Neural cell (in vitro differentiated cells): ENCODE results near the gene GPRIN3. TPM values are rescaled to one million over a fixed set of nuclear protein-coding genes. Genes with fewer than 3 reads are reported as not detected.

Source experiments
- H2AFZ ChIP-seq: fragments of 200-600, 300-800 bp; sonication (generic), shearing (Covaris generic); 2 replicates; pipeline ENCODE4 v1.6.0; 2014; ENCODE audit warnings: low read depth, mild to moderate bottlenecking, antibody characterized with exemption, low read length, moderate library complexity
- H3F3A ChIP-seq: fragments of 200-600 bp; shearing (Covaris generic); 2 replicates; pipeline ENCODE4 v1.6.1; 2016; ENCODE audit warnings: mild to moderate bottlenecking, moderate library complexity, mixed read lengths, antibody characterized with exemption, low read length; ENCODE audit not compliant: insufficient read depth, poor library complexity, severe bottlenecking
- H3K27ac ChIP-seq: fragments of 200-600, 300-800 bp; sonication (generic), shearing (Covaris generic); 2 replicates; pipeline ENCODE4 v1.5.1; 2014; ENCODE audit warnings: mild to moderate bottlenecking, low read length, moderate library complexity
- H3K27me3 ChIP-seq: fragments of 300-800, 200-600 bp; sonication (generic), shearing (Covaris generic); 2 replicates; pipeline ENCODE4 v1.6.0; 2014; ENCODE audit warnings: mild to moderate bottlenecking, low read depth, low read length, moderate library complexity; ENCODE audit not compliant: insufficient read depth
- H3K36me3 ChIP-seq: fragments of 300-800, 200-600 bp; sonication (generic), shearing (Covaris generic); 2 replicates; pipeline ENCODE4 v1.5.1; 2014; ENCODE audit warnings: mild to moderate bottlenecking, antibody characterized with exemption, low read length, moderate library complexity; ENCODE audit not compliant: insufficient read depth
- H3K4me2 ChIP-seq: fragments of 300-800, 200-600 bp; sonication (generic), shearing (Covaris generic); 2 replicates; pipeline ENCODE4 v1.6.0; 2014; ENCODE audit warnings: mild to moderate bottlenecking, low read length
- H3K4me3 ChIP-seq: fragments of 300-800, 200-600 bp; sonication (generic), shearing (Covaris generic); 2 replicates; pipeline ENCODE4 v1.5.1; 2014; ENCODE audit warnings: mild to moderate bottlenecking, low read length, moderate library complexity
- H3K79me2 ChIP-seq: fragments of 200-600 bp; shearing (Covaris generic); replicated peaks from 2 replicates; pipeline ENCODE4 v1.6.0; 2014; ENCODE audit warnings: mild to moderate bottlenecking, low read length, moderate library complexity; ENCODE audit not compliant: insufficient read depth
- H3K9ac ChIP-seq: fragments of 300-800, 200-600 bp; sonication (generic), shearing (Covaris generic); 2 replicates; pipeline ENCODE4 v1.6.1; 2016; ENCODE audit warnings: mild to moderate bottlenecking, low read length, mixed read lengths
- H3K9me2 ChIP-seq: fragments of 200-600 bp; shearing (Covaris generic); 2 replicates; pipeline ENCODE4 v1.6.1; 2016; ENCODE audit warnings: mild to moderate bottlenecking, low read length, mixed read lengths; ENCODE audit not compliant: insufficient read depth
- H3K9me3 ChIP-seq: fragments of 200-600, 300-800 bp; sonication (generic), shearing (Covaris generic); 2 replicates; pipeline ENCODE4 v1.6.1; 2016; ENCODE audit warnings: mild to moderate bottlenecking, mixed run types, low read length, moderate library complexity, mixed read lengths
- H4K20me1 ChIP-seq: fragments of 200-600 bp; shearing (Covaris generic); 2 replicates; pipeline ENCODE4 v1.6.1; 2016; ENCODE audit warnings: mild to moderate bottlenecking, mixed run types; ENCODE audit not compliant: insufficient read depth
- CTCF ChIP-seq: fragments of 450-650 bp; IDR thresholded peaks from 2 replicates; pipeline ENCODE4 v1.5.1; 2014; ENCODE audit warnings: antibody characterized with exemption, mild to moderate bottlenecking, moderate library complexity; ENCODE audit not compliant: poor library complexity, severe bottlenecking
- EP300 ChIP-seq: fragments of 450-650 bp; conservative IDR thresholded peaks from 2 replicates; pipeline ENCODE4 v1.6.1; 2014; ENCODE audit warnings: antibody characterized with exemption, mild to moderate bottlenecking, moderate library complexity; ENCODE audit not compliant: poor library complexity, severe bottlenecking
- EZH2 ChIP-seq: fragments of 200-600, 300-800 bp; shearing (Covaris generic), sonication (generic); IDR thresholded peaks from 2 replicates; pipeline ENCODE4 v1.6.1; 2014; ENCODE audit warnings: antibody characterized with exemption, low read length, borderline replicate concordance, mild to moderate bottlenecking; ENCODE audit not compliant: insufficient read depth, poor library complexity, severe bottlenecking
- MXI1 ChIP-seq: fragments of 450-650 bp; conservative IDR thresholded peaks from 2 replicates; pipeline ENCODE4 v1.6.1; 2014; ENCODE audit warnings: antibody characterized with exemption, mild to moderate bottlenecking; ENCODE audit not compliant: poor library complexity, severe bottlenecking
- POLR2AphosphoS5 ChIP-seq: IDR thresholded peaks from 2 replicates; pipeline ENCODE4 v1.6.1; 2012
- RAD21 ChIP-seq: fragments of 450-650 bp; conservative IDR thresholded peaks from 2 replicates; pipeline ENCODE4 v1.6.1; 2014; ENCODE audit warnings: antibody characterized with exemption, mild to moderate bottlenecking, moderate library complexity
- SMC3 ChIP-seq: fragments of 450-650 bp; conservative IDR thresholded peaks from 2 replicates; pipeline ENCODE4 v1.6.1; 2014; ENCODE audit warnings: antibody characterized with exemption, mild to moderate bottlenecking, moderate library complexity; ENCODE audit not compliant: poor library complexity
- TAF1 ChIP-seq: IDR thresholded peaks from 2 replicates; pipeline ENCODE4 v1.6.1; 2012; ENCODE audit warnings: low read depth
- polyA plus RNA-seq: library from polyadenylated mRNA; depleted of rRNA; stranded (reverse); fragments of >200 nt; gene quantifications from 2 replicates; pipeline ENCODE4 v1.2.3, GENCODE V29; 2014
- TF ChIP-seq, protein P1 (sequence below): IDR thresholded peaks from 2 replicates; pipeline ENCODE4 v1.6.1; 2012; ENCODE audit warnings: borderline replicate concordance

GPRIN3 gene
- polyA plus RNA-seq, 1 donor from 2014 or later = 7.0 TPM

DNA sequence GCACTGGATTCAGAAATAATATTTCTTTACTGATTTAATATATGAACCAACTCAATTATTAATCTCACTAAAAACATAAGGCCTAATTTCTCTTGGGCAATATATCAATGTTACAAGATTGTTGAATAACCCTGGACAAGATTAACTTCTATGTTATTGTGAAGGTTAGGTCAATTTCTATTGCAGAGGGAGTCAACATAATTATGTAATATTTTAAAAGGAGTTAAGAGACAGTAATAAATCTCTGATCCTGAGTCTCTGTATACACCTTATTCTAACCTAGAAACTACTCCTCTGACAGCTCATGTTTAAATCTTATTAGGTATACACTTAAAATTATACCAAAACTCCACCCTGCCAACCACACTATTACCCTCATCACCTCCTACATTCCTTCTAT, 15.1 kb upstream of the GPRIN3 start:
- H3F3A ChIP-seq = no peaks in the 10 kb centered on the region
- H3K4me2 ChIP-seq = no peak overlapping the region
- no peaks in the 10 kb centered on the region for H3K9me3 ChIP-seq
- no peaks in the 10 kb centered on the region for H3K27me3 ChIP-seq
- no peak for TF ChIP-seq EZH2
- no peaks in the 10 kb centered on the region for H3K79me2 ChIP-seq
- no peak overlapping the region for H3K9ac ChIP-seq
- H4K20me1 ChIP-seq = no peaks in the 10 kb centered on the region
- no peaks in the 10 kb centered on the region for H3K9me2 ChIP-seq
- no peak overlapping the region for H2AFZ ChIP-seq
- no peak overlapping the region for H3K4me3 ChIP-seq
- H3K36me3 ChIP-seq = no peaks in the 10 kb centered on the region
- no peak overlapping the region for H3K27ac ChIP-seq

DNA sequence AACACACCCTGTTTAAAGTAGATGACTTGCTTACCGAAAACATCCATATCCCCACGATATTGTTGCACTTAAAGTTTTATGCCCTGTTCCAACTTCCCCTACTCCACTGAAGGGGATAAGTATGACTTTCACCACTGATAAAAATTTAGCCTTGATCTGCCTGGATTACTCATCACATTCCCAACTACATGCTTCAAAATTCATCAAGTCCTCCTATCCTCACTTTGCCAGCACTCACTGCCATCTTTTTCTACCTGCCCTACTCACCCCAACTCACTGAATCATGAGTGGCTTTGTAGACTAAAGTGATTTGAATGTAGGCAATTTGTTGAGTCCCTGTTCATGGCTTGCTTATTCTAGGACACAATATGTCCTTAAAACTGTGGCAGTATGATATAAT, 12.2 kb upstream of the GPRIN3 start:
- Histone ChIP-seq H3K9ac (no peak overlapping the region), H2AFZ (no peak overlapping the region), H3K9me3 (no peaks in the 10 kb centered on the region), H3K27me3 (no peaks in the 10 kb centered on the region), H4K20me1 (no peaks in the 10 kb centered on the region), H3K4me2 (no peak overlapping the region), H3K9me2 (no peaks in the 10 kb centered on the region), H3K79me2 (no peaks in the 10 kb centered on the region), H3K36me3 (no peaks in the 10 kb centered on the region), H3F3A (no peaks in the 10 kb centered on the region), H3K27ac (no peak overlapping the region), H3K4me3 (no peak overlapping the region)
- TF ChIP-seq CTCF (no peak), TAF1 (no peak), SMC3 (no peak), RAD21 (no peak), EP300 (no peak)
- TF ChIP-seq, protein P1, sequence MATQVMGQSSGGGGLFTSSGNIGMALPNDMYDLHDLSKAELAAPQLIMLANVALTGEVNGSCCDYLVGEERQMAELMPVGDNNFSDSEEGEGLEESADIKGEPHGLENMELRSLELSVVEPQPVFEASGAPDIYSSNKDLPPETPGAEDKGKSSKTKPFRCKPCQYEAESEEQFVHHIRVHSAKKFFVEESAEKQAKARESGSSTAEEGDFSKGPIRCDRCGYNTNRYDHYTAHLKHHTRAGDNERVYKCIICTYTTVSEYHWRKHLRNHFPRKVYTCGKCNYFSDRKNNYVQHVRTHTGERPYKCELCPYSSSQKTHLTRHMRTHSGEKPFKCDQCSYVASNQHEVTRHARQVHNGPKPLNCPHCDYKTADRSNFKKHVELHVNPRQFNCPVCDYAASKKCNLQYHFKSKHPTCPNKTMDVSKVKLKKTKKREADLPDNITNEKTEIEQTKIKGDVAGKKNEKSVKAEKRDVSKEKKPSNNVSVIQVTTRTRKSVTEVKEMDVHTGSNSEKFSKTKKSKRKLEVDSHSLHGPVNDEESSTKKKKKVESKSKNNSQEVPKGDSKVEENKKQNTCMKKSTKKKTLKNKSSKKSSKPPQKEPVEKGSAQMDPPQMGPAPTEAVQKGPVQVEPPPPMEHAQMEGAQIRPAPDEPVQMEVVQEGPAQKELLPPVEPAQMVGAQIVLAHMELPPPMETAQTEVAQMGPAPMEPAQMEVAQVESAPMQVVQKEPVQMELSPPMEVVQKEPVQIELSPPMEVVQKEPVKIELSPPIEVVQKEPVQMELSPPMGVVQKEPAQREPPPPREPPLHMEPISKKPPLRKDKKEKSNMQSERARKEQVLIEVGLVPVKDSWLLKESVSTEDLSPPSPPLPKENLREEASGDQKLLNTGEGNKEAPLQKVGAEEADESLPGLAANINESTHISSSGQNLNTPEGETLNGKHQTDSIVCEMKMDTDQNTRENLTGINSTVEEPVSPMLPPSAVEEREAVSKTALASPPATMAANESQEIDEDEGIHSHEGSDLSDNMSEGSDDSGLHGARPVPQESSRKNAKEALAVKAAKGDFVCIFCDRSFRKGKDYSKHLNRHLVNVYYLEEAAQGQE = no peak

DNA sequence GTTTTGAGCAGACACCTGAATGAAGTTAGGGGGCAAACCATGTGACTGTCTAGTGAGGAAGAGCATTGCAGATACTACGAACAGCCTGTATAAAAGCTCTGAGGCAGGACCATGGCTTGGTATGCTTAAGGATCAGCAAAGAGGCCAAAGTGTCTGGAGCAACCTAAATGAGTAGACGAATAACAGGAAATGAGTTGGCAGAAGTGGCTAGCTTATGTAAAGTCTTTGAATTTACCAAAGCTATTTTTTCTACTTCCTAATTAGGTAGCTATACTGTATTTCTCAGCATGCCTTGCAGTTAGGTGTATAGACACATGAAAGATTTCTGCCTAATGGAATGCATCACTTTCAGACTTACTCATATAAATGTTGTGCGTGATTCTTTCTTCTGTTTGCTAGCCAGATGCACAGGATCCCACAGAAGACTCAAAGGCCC, 9.3 kb upstream of the GPRIN3 start:
- no peaks in the 10 kb centered on the region for H4K20me1 ChIP-seq
- H3F3A ChIP-seq = no peaks in the 10 kb centered on the region
- H3K9me2 ChIP-seq = no peaks in the 10 kb centered on the region
- no peak overlapping the region for H3K9ac ChIP-seq
- no peaks in the 10 kb centered on the region for H3K9me3 ChIP-seq
- no peak overlapping the region for H2AFZ ChIP-seq
- no peak overlapping the region for H3K4me3 ChIP-seq
- H3K36me3 ChIP-seq = no peaks in the 10 kb centered on the region
- no peak overlapping the region for H3K4me2 ChIP-seq
- H3K27me3 ChIP-seq = no peaks in the 10 kb centered on the region
- H3K27ac ChIP-seq = no peak overlapping the region
- H3K79me2 ChIP-seq = no peaks in the 10 kb centered on the region
- TF ChIP-seq MXI1 = no peak
- no peak for TF ChIP-seq SMC3
- TF ChIP-seq EZH2 = no peak
- TF ChIP-seq, protein P1 = no peak
- TF ChIP-seq TAF1 = no peak
- no peak for TF ChIP-seq CTCF
- no peak for TF ChIP-seq RAD21
- no peak for TF ChIP-seq POLR2AphosphoS5
- no peak for TF ChIP-seq EP300
